GM21576 (cell line): ENCODE results near the gene YKT6.
A peak's percentile ranks its signal among the peaks of the same experiment; 100 is the strongest.
"Not testable (repeated sequence)": the region's sequence is repeated elsewhere in the genome, so short reads cannot be mapped to it uniquely, and the experiment has no call there.

ENCODE experiments used
- ATAC-seq: cut with Tn5 transposase; IDR thresholded peaks from one replicate; pipeline ENCODE4 v1.9.1; 2021; ENCODE audit warnings: mild to moderate bottlenecking, moderate library complexity; ENCODE audit not compliant: unreplicated experiment

Gene YKT6

DNA sequence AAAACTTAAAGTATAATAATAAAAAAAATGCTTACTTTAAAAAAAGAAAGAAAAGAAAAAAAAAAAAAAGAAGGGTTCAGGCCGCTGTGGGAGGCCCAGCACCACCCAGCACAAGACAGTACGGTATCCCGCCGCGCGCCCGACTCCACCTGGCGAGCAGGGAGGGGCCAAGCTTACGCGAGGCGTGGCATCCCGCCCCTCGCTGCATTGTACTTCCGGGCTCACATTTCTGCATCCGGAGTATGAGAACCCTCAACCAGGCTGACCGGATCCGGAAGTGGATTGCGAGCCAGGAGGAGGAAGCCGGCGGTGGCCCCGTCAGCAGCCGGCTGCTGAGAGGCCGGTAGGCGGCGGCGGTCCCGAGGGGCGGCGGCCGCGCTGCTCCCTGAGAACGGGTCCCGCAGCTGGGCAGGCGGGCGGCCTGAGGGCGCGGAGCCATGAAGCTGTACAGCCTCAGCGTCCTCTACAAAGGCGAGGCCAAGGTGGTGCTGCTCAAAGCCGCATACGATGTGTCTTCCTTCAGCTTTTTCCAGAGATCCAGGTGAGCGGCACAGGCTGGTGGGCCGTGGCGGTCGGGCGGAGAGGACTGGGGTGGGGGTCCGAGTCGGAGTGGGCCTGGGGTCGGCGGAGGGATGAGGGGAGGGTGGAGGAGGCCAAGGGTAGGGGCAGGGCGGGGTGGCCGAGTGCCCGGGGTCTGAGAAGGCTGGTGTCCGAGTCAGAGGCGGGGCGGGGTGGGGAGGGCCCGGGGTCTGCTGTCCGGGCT is at the start of gene YKT6:
Gene YKT6 (plus strand): TSS at position 280 of the 763 bp plus-strand sequence. CDS start 158 bp downstream, at position 438.
- peak; percentile 98 for ATAC-seq

DNA sequence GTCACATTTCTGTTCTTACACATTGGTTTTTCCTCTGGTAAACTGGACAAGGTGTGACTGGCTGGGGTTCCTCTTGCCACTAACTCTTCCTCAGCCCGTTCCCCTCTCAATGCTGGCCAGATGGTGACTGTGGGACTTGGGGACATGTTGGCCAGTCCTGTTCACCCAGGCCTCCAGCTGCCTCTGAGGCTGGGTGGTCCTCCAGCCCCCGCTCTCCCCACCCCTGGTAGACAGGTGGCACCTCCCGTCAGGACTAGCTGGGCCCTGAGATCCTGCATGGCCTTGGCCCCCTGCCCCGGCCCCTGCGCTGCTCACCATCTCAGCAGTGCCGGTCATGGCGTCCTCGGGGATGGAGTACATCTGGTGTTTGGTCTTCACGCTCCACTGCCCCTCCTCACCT is 48.8 kb upstream of the YKT6 start:
- ATAC-seq, result no peak

DNA sequence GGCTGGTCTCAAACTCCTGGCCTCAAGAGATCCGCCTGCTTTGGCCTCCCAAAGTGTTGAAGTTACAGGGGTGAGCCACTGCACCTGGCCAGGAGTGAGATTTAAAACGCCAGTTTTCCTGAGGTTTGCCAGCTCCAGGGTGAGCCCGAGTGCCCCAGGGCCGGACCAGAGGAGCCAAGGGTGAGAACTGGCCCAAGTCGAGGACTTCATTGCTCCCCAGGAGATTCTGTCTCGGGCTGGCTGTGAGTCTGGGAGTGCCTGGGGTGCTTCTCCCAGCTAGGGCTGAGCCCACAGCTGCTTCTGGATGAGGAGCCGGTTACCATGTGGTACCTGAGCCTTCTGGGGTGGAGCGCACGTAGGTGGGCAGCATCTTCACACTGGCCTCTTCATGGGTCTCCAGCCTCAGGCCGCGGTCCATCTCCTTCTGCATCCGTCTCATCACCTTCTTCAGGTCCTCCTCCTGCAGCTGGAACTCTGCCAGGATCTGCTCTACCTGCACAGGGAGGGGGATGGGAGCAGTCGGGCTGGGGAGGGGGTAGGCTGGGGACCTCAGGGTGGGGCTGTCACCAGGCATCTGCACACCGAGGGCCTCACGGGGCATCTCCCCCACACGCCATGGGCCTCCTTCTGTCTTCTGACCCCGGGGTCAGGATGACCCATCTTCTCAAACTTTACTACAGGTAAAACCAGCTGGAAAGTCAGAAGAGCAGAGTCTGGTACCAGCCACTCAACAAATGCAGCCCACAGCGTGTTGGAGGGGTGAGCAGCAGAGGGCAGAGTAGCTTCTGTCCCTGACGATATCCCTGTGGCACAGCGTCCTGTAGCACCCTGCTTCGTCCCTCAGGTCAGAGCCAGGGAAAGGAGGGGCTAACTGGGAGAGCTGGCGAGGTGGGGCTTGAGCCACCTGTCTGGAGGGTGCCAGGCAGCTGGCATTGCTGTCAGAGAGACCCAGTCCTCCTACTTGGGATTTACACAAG is 47.5 kb upstream of the YKT6 start:
- ATAC-seq, result no peak

DNA sequence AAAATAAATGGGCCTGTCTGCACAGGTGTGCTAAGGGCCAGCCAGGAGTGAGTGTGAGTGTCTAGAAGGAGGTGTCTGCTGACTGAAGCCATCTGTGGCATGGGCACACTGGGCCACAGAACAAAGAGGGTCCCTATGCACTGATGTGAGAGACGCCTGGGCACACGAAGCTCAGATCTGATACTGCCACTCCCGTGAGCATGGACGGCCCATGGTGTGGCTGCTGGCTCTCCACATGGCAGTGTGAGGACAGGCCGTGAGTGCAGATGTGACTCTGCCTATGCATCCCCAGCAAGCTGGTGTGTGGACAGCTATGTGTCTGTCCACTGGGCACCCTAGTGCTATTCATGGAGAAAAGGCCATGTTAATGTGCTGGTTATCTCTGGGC is 46.8 kb upstream of the YKT6 start:
- no peak for ATAC-seq

DNA sequence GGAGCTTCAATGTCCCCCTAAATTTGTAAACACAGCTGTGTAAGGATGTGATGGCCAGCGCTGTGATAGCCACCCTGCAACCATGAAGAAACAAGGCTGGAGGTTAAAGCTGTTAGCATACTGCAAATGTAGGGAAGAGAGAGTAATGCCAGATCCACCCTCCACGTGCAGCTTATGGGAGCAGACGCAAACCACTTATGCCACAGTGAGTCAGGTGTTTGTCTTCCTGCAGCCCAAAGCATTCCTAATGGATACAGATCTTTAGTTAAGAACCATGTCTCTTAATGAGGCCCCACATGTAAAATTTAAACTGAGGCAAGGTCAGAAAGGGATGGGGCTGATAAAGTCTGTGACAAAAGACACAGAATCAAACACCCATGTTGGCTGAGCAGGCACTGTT is 46.1 kb upstream of the YKT6 start:
- no peak for ATAC-seq

DNA sequence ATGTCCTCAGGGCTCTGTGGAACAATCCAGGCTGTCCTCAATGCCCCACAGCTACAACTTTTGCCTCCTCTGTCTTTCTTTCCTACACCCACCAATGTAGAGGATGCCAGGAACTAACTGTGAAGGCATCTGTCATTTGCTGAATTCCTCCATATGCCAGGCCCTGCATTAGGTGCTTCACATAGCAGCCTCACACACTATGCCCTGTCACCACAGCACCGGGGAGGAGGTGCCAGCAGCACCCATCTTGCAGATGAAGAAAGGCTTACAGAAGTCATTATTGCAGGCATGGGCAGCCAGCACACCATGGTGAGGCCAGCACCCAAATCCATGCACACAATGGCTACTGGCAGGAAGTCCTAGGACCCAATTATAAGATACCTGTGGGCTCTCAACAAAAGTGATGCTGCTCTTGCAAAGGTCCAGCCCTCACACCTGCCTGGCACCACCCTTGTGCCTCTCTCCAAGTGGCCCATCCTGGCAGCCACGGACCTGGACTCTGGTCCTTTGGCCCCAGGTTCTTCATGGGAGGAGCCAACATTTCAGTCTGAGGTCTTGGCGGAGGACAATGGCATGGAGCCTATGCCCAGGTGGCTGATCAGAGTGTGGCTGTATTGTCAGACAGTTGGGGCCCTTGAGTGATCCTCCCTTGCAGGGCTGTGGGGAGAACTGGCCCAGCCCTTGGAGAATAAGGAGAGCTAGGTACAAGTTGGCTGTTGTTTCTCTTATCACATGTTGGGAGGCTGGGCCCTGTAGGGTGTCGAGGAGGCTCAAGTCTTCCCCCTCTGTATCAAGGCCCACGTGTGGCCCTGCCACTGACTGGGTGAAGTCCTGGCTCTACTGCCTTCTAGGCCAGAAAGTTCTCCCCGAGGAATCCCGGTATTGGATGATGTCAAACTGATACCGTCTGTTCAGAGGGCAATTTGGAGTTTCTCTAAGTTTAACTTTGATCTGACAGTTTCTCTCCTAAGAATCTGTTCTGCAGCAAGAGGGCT is 45.3 kb upstream of the YKT6 start:
- ATAC-seq, result no peak

- ATAC-seq, result no peak
These were observed 44.2 kb upstream of the YKT6 start for GRCh38 chr7:44156453-44157010.

DNA sequence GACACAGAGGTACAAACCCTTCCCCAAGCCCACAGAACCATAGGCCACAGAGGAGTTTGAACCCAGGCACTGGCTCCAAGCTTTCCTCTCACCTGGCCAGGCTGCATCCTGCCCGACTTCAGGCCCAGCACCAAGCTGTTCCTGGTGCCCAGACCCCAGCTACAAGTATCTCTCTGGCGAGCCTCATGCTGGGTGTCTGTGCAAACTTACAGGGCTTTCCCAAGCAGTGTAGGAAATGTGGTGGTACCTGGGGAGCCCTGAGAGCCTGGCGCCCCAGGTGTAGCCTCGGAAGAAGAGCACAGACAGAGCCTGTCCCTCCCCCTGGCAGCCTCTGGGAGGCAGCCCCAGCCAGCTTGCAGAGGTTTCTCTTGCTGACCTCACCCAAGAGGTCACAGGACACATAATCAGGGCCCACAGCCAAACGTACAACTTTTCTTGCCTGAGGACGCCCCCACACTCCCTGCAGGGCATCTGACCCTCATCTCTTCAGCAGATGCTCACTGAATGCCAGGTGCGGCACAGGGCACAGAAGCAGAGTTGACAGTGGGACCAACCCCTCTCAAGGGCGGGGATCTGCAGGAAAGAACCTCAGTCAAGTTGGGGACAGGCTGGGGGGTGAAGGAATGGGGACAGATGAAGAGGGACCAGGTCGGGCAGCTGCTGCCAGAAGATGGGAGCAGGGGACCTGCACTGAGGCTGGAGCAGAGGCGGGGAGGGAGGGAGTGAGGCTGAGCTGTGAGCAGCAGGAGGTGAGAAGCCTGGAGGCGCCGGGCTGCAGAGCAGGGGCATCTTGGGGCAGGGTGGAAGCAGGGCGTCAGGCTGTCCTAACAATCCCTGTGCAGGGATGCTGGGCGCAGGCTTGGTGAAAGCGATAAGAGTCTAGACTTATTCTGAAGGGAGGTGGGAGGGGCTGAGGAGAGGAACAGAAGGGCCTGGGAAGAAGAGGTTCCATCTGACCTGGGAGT is 43.4 kb upstream of the YKT6 start:
- ATAC-seq, result no peak

GRCh38 chr7:44158096-44158872 is 42.5 kb upstream of the YKT6 start:
- no peak for ATAC-seq

DNA sequence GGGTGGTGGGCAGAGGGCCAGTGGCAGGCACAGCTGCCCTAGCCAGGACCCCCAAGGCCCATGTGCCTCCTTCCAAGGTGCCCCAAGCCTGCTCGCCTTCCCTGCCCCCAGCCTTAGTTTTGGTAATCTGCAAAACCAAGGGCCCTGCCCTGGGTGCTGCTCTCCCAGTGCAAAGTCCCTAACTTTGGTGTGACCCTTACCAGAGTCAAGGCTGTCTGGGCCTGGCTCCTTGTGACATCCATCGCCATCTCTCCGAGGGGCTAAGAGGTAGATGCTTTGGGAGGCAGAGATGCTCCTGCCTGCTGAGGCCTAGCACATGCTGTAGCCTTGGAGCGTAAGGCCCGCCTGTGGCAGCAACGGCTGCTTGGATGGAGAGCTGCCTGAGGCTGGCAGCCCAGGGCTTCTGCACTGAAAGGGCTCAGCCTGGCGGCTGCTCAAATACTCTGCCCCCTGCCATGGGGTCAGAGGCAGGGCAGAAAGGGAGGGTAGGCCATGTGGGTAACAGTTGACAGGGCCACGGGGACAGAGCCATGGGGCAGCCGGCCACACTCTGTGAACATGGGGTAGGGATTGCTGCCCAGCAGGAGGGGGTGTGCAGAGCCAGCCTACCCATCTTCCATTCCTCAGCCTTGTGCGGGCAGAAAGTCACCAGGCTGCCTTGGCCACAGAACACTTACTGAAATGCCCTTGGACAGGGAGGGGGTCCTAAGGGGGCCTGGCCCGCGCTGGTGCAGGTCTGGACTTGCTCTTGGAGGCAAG is 41.7 kb upstream of the YKT6 start:
- no peak for ATAC-seq

GRCh38 chr7:44159824-44160630 is 40.8 kb upstream of the YKT6 start:
- ATAC-seq, result no peak

DNA sequence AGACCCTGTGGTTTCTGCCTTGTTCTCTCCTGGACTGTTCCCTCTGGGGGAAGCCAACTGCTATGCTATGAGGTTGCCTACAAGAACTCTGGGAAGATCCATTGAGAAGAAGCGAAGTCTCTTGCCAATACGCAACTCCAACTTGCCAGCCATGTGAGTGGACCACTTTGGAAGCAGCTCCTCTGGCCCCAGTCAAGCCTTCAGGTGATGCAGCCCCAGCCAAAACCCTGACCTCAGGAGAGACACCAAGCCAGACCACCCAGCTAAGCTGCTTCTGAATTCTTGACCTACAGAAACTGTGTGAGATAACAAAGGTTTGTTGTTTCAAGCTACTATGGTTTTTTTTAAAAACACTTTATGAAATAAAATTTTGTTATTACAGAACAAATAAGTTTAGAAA is 39.4 kb upstream of the YKT6 start:
- ATAC-seq, result no peak

DNA sequence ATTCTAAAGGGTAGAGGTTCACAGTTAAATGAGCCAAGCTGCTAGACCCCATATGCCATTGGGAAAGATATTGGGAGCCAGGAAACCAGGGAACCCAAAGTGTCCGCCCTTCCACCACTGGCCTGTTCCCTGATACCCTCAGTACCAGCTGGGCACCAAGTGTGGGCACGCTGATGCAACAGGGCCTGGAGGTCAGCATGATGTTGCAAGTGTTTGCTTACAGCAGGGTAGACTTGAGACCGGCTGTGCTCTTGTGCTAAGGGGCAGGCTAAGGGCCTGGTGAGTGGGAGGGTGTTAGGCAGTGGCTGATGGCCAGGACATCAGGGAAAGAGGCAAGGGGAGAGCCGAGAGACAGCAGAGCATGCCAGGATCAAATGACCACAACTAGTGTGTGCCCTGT is 38.6 kb upstream of the YKT6 start:
- no peak for ATAC-seq

DNA sequence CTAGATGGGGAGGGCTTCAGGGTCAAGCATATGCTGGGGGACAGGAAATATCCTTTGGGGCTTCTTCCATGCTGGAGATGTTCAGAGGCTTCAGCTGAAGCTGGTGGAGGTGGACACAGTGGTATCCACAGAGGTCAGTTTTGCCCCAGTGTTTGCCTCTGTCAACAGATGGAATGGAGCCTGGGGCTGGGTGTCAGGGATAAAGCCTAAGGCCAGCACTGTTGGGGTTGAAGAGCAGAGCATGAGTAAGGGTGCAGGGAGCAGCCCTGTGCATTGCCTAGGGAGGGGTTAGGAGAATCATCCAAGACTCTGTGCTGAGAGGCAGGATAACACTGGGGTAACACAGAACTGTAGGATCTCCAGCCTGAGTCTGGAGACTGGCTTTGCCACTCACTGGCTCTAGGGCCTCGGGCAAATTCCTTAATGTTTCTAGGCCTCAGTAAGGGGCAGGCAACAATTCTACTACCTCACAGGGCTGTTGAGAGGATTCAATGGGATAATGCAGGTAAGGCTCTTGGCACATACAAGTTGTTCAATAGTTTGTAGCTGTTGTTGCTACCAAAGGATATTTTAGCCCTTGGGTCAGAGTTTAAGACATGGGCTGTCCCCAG is 37.9 kb upstream of the YKT6 start:
- ATAC-seq, result no peak

DNA sequence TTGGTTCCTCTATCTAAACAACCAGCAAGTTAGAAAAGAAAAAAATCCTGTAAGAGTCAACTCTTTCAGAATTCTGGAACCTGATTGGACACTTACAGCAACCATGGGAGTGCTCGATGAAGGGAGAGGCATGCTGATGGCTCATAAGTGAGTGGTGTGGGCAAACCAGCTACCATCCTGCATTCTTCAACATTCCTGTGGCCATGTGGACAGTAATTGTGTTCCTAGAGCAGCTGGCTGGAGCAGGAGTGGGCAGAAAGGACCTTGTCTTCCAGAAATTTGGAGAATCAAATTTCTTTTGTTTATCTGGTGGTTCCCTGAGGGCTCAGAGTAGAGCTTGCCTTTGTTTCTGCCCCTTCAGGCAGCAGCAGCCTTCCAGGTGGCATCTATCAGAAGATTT is 37.2 kb upstream of the YKT6 start:
- no peak for ATAC-seq

DNA sequence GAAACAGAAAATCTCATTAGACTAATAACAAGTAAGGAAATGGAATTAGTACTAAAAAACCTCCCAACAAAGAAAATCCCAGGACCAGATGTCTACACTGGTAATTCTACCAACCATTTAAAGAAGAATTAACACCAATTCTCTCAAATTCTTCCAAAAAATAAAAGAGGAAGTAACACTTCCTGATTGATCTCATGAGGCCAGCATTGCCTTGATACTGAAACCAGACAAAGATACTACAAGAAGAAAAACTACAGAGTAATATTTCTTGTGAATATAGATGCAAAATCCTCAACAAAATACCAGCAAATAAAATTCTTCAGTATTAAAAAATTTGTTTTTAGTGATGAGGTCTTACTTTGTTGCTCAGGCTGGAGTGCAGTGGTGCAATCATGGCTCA is 32.9 kb upstream of the YKT6 start:
- no peak for ATAC-seq

GRCh38 chr7:44171901-44172300 is 28.9 kb upstream of the YKT6 start:
- not testable (repeated sequence) for ATAC-seq
